Adrenal gland (tissue), 12 donors: ENCODE results near the gene APOF. TPM values are rescaled to one million over a fixed set of nuclear protein-coding genes. Genes with fewer than 3 reads are reported as not detected.

Experiments
- DNase-seq, 7 donors: peaks; one replicate each; pipeline ENCODE4 v3.0.0-alpha.2; 2019 to 2020
- H3K27ac ChIP-seq, 5 donors: fragments of 200-600 bp; sonication (generic) in 4 of 5; 1 replicate in 3 of 5; 2 replicates in 2 of 5; pipeline versions ENCODE4 v1.5.1 to v1.8.0; 2016 to 2020; ENCODE audit warnings: mild to moderate bottlenecking in 1 of 5
- H3K27me3 ChIP-seq: fragments of 200-600 bp; 2 replicates; pipeline ENCODE4 v1.8.0; 2021
- H3K36me3 ChIP-seq, 2 donors: fragments of 200-600 bp; replicated peaks in 1 of 2; 1 replicate in 1 of 2; 2 replicates in 1 of 2; pipeline versions ENCODE4 v1.5.1 to v1.8.0; 2018 to 2022
- H3K4me1 ChIP-seq, 2 donors: fragments of 200-600 bp; replicated peaks in 1 of 2; 1 replicate in 1 of 2; 2 replicates in 1 of 2; pipeline versions ENCODE4 v1.5.1 to v1.8.0; 2018 to 2021
- H3K4me3 ChIP-seq, 4 donors: fragments of 200-600 bp; sonication (generic) in 3 of 4; one replicate each; pipeline ENCODE4 v1.5.1; 2016 to 2018
- H3K9me3 ChIP-seq, 3 donors: fragments of 200-600 bp; sonication (generic) in 1 of 3; replicated peaks in 1 of 3; 1 replicate in 2 of 3; 2 replicates in 1 of 3; pipeline versions ENCODE4 v1.5.1 to v1.8.0; 2016 to 2021
- CTCF ChIP-seq, 6 experiments: fragments of 450-650 bp in 4 of 6; fragments of 200-600 bp in 2 of 6; sonication (generic) in 1 of 6; IDR thresholded peaks; 1 replicate in 5 of 6; 2 replicates in 1 of 6; pipeline versions ENCODE4 v1.5.1 to v1.8.0; 2016 to 2021; ENCODE audit warnings: antibody characterized with exemption in 6 of 6, mild to moderate bottlenecking in 2 of 6, moderate library complexity in 1 of 6
- POLR2A ChIP-seq, 2 donors: fragments of 450-650 bp; IDR thresholded peaks; one replicate each; pipeline ENCODE4 v1.6.1; 2017; ENCODE audit warnings: antibody characterized with exemption in 2 of 2, mild to moderate bottlenecking in 2 of 2, moderate library complexity in 1 of 2
- WGBS, 4 donors: extraction: QIAGEN DNeasy Blood & Tissue Kit in 2 of 4; methylation state at CpG; one replicate each; pipeline versions ENCODE4 v1.1.5 to v1.1.7; 2013 to 2017; 5-methylcytosine and 5-hydroxymethylcytosine counted together
- intact Hi-C, 2 donors: fragments of 100-400 bp; cut with DNase I; formaldehyde crosslinking; loops; one replicate each; pipeline versions ENCODE4 v1.14.1 to v1.15.0; 2022 to 2023
- polyA plus RNA-seq, 3 donors: library from polyadenylated mRNA; stranded (reverse); fragments of 200-250 nt in 2 of 3; fragments of 350-450 nt in 1 of 3; fragmentation: Illumina TruSeq in 1 of 3; extraction: RNeasy Lipid Tissue Mini Kit (QIAGEN cat#74804) in 1 of 3; gene quantifications; one replicate each; pipeline ENCODE4 v1.2.3, GENCODE V29; 2013 to 2014
- total RNA-seq, 9 donors: library from RNA; depleted of rRNA in 4 of 9; stranded (reverse); fragments of >200 nt in 4 of 9; fragments of 120-200 nt in 1 of 9; fragmentation: NEBNext Ultra II Directional in 1 of 9; extraction: Animal tissue kit (Norgen Biotek cat#: 25700) in 1 of 9; gene quantifications; one replicate each; pipeline versions ENCODE4 v1.1.0 to v1.2.4, GENCODE V29; 2013 to 2023
- donor health status: healthy with polysubstance abuse.
- donor health status: Bipolar disorder and iron deficiency.
- donor health status: DM: yes; HTN: yes; CAD: no.
- donor health status: DM: no; HTN: no; CAD: no.
- donor health status: DM: no; HTN: no; CAD: no.
- donor health status: DM: yes; HTN: yes; CAD: no.

Gene APOF
- total and polyA plus RNA-seq, 12 donors = 0.24 TPM; not detected in 11

GRCh38 chr12:56334490-56334793, 28.2 kb downstream of the APOF start:
- no peaks in the 10 kb centered on the region for H3K9me3 ChIP-seq
- H3K36me3 ChIP-seq = no peaks in the 10 kb centered on the region
- DNase-seq = no peak
- 7 to 10% (median 8%) methylated on average over 6 of the region's 6 CpGs for WGBS, 4 donors
- no peak for TF ChIP-seq CTCF (IDR thresholded peaks at IDR 0.05)
- TF ChIP-seq POLR2A (IDR thresholded peaks at IDR 0.05) = no peak
- H3K4me3 ChIP-seq = peak overlapping the region; percentile 12 to 57 (median 37)
- peak overlapping the region; percentile 85 to 96 (median 87) for H3K27ac ChIP-seq
- peaks cover 7 to 24% of the 10 kb centered on the region in 2 donors for H3K4me1 ChIP-seq
- no peaks in the 10 kb centered on the region for H3K27me3 ChIP-seq
- intact Hi-C loops = no loop called here

GRCh38 chr12:56333679-56334489, 28.8 kb downstream of the APOF start, which contains the start of gene PAN2:
PAN2 (minus strand) TSS chr12:56334000; CDS start chr12:56333094, 906 bp downstream.
- intact Hi-C loops = no loop called here
- no peaks in the 10 kb centered on the region for H3K9me3 ChIP-seq

GRCh38 chr12:56333197-56333678, 29.4 kb downstream of the APOF start:
- Histone ChIP-seq H3K36me3 (peaks cover 0 to 4% of the 10 kb centered on the region in 2 donors), H3K27me3 (no peaks in the 10 kb centered on the region), H3K9me3 (no peaks in the 10 kb centered on the region), H3K4me1 (peaks cover 7 to 18% of the 10 kb centered on the region in 2 donors), H3K27ac (peak overlapping the region; percentile 85 to 96 (median 87)), H3K4me3 (peak overlapping the region; percentile 44 to 58 (median 55))
- intact Hi-C loops = no loop called here
- TF ChIP-seq CTCF (IDR thresholded peaks at IDR 0.05) (no peak), POLR2A (IDR thresholded peaks at IDR 0.05) (no peak)
- peak in 1 of 7 donors; percentile 29 for DNase-seq
- 17 to 27% (median 20%) methylated on average over 8 of the region's 8 CpGs for whole genome bisulfite sequencing, 4 donors

More at GRCh38 chr12:56333679-56334489, 28.8 kb downstream of the APOF start, which contains the start of gene PAN2:
- H3K4me3 ChIP-seq = peak within 1 kb of the TSS; percentile 44 to 58 (median 55)
- peak; percentile 18 to 65 for TF ChIP-seq POLR2A (IDR thresholded peaks at IDR 0.05)
- TF ChIP-seq CTCF (IDR thresholded peaks at IDR 0.05) = peak; percentile 36 to 69 (median 59)
- H3K27me3 ChIP-seq = no peaks in the 10 kb centered on the region
- 0 to 1% (median 0%) methylated on average over 44 to 45 of the region's 45 CpGs for WGBS, 4 donors
- H3K36me3 ChIP-seq = no peaks in the 10 kb centered on the region
- peaks cover 7 to 22% of the 10 kb centered on the region in 2 donors for H3K4me1 ChIP-seq
- DNase-seq = peak; percentile 94 to 99 (median 98)
- H3K27ac ChIP-seq = peak within 1 kb of the TSS; percentile 85 to 96 (median 87)

GRCh38 chr12:56332512-56333196, 30.0 kb downstream of the APOF start:
- WGBS, 4 donors = 90 to 97% (median 95%) methylated on average over 11 of the region's 11 CpGs
- no peak for DNase-seq
- Histone ChIP-seq H3K9me3 (no peaks in the 10 kb centered on the region), H3K27ac (peak overlapping the region in 4 of 5 donors; percentile 85 to 96 (median 90)), H3K36me3 (peaks cover 0 to 7% of the 10 kb centered on the region in 2 donors), H3K27me3 (no peaks in the 10 kb centered on the region), H3K4me1 (peaks cover 7 to 18% of the 10 kb centered on the region in 2 donors), H3K4me3 (peak overlapping the region in 2 of 4 donors; percentile 57 to 58)
- TF ChIP-seq POLR2A (IDR thresholded peaks at IDR 0.05) (no peak), CTCF (IDR thresholded peaks at IDR 0.05) (no peak)
- intact Hi-C loops = no loop called here
